Gastrocnemius medialis (tissue), 4 donors: ENCODE data around the gene EEFSEC.

Experiments
- CTCF ChIP-seq, 5 experiments: fragments of 450-650 bp in 3 of 5; fragments of 200-600 bp in 2 of 5; sonication (generic) in 2 of 5; IDR thresholded peaks in 4 of 5; conservative IDR thresholded peaks in 1 of 5; 1 replicate in 4 of 5; 2 replicates in 1 of 5; pipeline ENCODE4 v1.5.1; 2016 to 2019; ENCODE audit warnings: antibody characterized with exemption in 5 of 5, mild to moderate bottlenecking in 3 of 5, moderate library complexity in 3 of 5
- POLR2A ChIP-seq, 2 donors: fragments of 450-650 bp; IDR thresholded peaks; one replicate each; pipeline ENCODE4 v1.6.1; 2017; ENCODE audit warnings: antibody characterized with exemption in 2 of 2, mild to moderate bottlenecking in 2 of 2, moderate library complexity in 2 of 2

- TF ChIP-seq CTCF (IDR thresholded peaks at IDR 0.05 in 4 of 5, conservative IDR thresholded peaks at IDR 0.05 in 1 of 5) (no peak), POLR2A (IDR thresholded peaks at IDR 0.05) (no peak)
Measured at GRCh38 chr3:128242818-128243601, 89.7 kb downstream of the EEFSEC start.
